GM21526 (cell line): Measurements from ENCODE around the gene C1orf50.
A peak's percentile ranks its signal among the peaks of the same experiment; 100 is the strongest.

Experiments used
- ATAC-seq: cut with Tn5 transposase; IDR thresholded peaks from one replicate; pipeline ENCODE4 v1.9.1; 2021; ENCODE audit warnings: moderate library complexity; ENCODE audit not compliant: unreplicated experiment, low FRiP score

The C1orf50 gene

GRCh38 chr1:42757892-42758275 lies 9.2 kb upstream of the C1orf50 start:
- ATAC-seq = no peak

- ATAC-seq = no peak
Measured at GRCh38 chr1:42758641-42759040, 8.4 kb upstream of the C1orf50 start.

- ATAC-seq = no peak
Measured at GRCh38 chr1:42759114-42759513, 7.9 kb upstream of the C1orf50 start.

- ATAC-seq = no peak
Measured at GRCh38 chr1:42761567-42761966, 5.5 kb upstream of the C1orf50 start.

GRCh38 chr1:42762269-42762668 lies 4.8 kb upstream of the C1orf50 start:
- ATAC-seq = no peak

- no peak for ATAC-seq
Measured at GRCh38 chr1:42765269-42765668, 1.8 kb upstream of the C1orf50 start.

- ATAC-seq = peak; percentile 22
Measured at GRCh38 chr1:42765832-42766740, 963 bp upstream of the C1orf50 start.

- peak; percentile 15 for ATAC-seq
Measured at GRCh38 chr1:42767510-42768000, 506 bp downstream of the C1orf50 start.

GRCh38 chr1:42768172-42768571 lies 1.1 kb downstream of the C1orf50 start:
- no peak for ATAC-seq

- ATAC-seq = no peak
Measured at GRCh38 chr1:42769811-42770210, 2.8 kb downstream of the C1orf50 start.

- no peak for ATAC-seq
Measured at GRCh38 chr1:42773420-42773819, 6.4 kb downstream of the C1orf50 start.

GRCh38 chr1:42774928-42775526 lies 8.0 kb downstream of the C1orf50 start:
- no peak for ATAC-seq

- ATAC-seq = no peak
Measured at GRCh38 chr1:42776502-42776901, 9.5 kb downstream of the C1orf50 start.

GRCh38 chr1:42777852-42778251 lies 10.8 kb downstream of the C1orf50 start:
- no peak for ATAC-seq

GRCh38 chr1:42779725-42780124 lies 12.7 kb downstream of the C1orf50 start:
- ATAC-seq = no peak

GRCh38 chr1:42780176-42780575 lies 13.1 kb downstream of the C1orf50 start:
- ATAC-seq = no peak

GRCh38 chr1:42783092-42783491 lies 16.0 kb downstream of the C1orf50 start:
- ATAC-seq = no peak

GRCh38 chr1:42784547-42784945 lies 17.5 kb downstream of the C1orf50 start:
- no peak for ATAC-seq

- ATAC-seq = no peak
Measured at GRCh38 chr1:42784946-42785693, 18.1 kb downstream of the C1orf50 start, which contains the start of gene TMEM269. Gene TMEM269 (plus strand): TSS chr1:42784991. CDS start chr1:42789894, 4,903 bp downstream.

- no peak for ATAC-seq
Measured at GRCh38 chr1:42786097-42786496, 19.0 kb downstream of the C1orf50 start.

- no peak for ATAC-seq
Measured at GRCh38 chr1:42788021-42788420, 21.0 kb downstream of the C1orf50 start.
